ENCODE measurements around the gene CDKAL1.

Gene CDKAL1

GRCh38 chr6:20882014-20882413, 347.8 kb downstream of the CDKAL1 start:
- peaks cover 19% of the 10 kb centered on the region for H3K4me1 ChIP-seq (ENCODE audit: control insufficient read depth, insufficient read depth, low read length, unreplicated experiment)
- H3K27me3 ChIP-seq (ENCODE audit: insufficient read depth, low read length) = no peaks in the 10 kb centered on the region
- no peak overlapping the region for H3K27ac ChIP-seq (ENCODE audit: low read depth, low read length)
- peaks cover 10% of the 10 kb centered on the region for H3K36me3 ChIP-seq (ENCODE audit: insufficient read depth, low read length)
- H3K4me3 ChIP-seq (ENCODE audit: low read depth, low read length) = no peak overlapping the region
- H3K79me2 ChIP-seq (ENCODE audit: control insufficient read depth, insufficient read depth, low read length, unreplicated experiment) = no peaks in the 10 kb centered on the region
- no peak overlapping the region for H2AFZ ChIP-seq (ENCODE audit: low read length, unreplicated experiment)

GRCh38 chr6:20885076-20885475, 350.8 kb downstream of the CDKAL1 start:
- H2AFZ ChIP-seq (ENCODE audit: low read length, unreplicated experiment) = no peak overlapping the region
- H3K79me2 ChIP-seq (ENCODE audit: control insufficient read depth, insufficient read depth, low read length, unreplicated experiment) = no peaks in the 10 kb centered on the region
- no peaks in the 10 kb centered on the region for H3K4me1 ChIP-seq (ENCODE audit: control insufficient read depth, insufficient read depth, low read length, unreplicated experiment)
- H3K27ac ChIP-seq (ENCODE audit: low read depth, low read length) = no peak overlapping the region
- H3K4me3 ChIP-seq (ENCODE audit: low read depth, low read length) = no peak overlapping the region
- peaks cover 10% of the 10 kb centered on the region for H3K36me3 ChIP-seq (ENCODE audit: insufficient read depth, low read length)
- no peaks in the 10 kb centered on the region for H3K27me3 ChIP-seq (ENCODE audit: insufficient read depth, low read length)

GRCh38 chr6:20891161-20891560, 356.9 kb downstream of the CDKAL1 start:
- H3K27ac ChIP-seq (ENCODE audit: low read depth, low read length) = no peak overlapping the region
- no peak overlapping the region for H2AFZ ChIP-seq (ENCODE audit: low read length, unreplicated experiment)
- no peaks in the 10 kb centered on the region for H3K79me2 ChIP-seq (ENCODE audit: control insufficient read depth, insufficient read depth, low read length, unreplicated experiment)
- no peaks in the 10 kb centered on the region for H3K4me1 ChIP-seq (ENCODE audit: control insufficient read depth, insufficient read depth, low read length, unreplicated experiment)
- H3K36me3 ChIP-seq (ENCODE audit: insufficient read depth, low read length) = no peaks in the 10 kb centered on the region
- no peak overlapping the region for H3K4me3 ChIP-seq (ENCODE audit: low read depth, low read length)
- H3K27me3 ChIP-seq (ENCODE audit: insufficient read depth, low read length) = no peaks in the 10 kb centered on the region

- Histone ChIP-seq H3K27ac (ENCODE audit: low read depth, low read length) (no peak overlapping the region), H3K27me3 (ENCODE audit: insufficient read depth, low read length) (no peaks in the 10 kb centered on the region), H3K79me2 (ENCODE audit: control insufficient read depth, insufficient read depth, low read length, unreplicated experiment) (no peaks in the 10 kb centered on the region), H3K36me3 (ENCODE audit: insufficient read depth, low read length) (no peaks in the 10 kb centered on the region), H2AFZ (ENCODE audit: low read length, unreplicated experiment) (no peak overlapping the region), H3K4me3 (ENCODE audit: low read depth, low read length) (no peak overlapping the region), H3K4me1 (ENCODE audit: control insufficient read depth, insufficient read depth, low read length, unreplicated experiment) (no peaks in the 10 kb centered on the region)
Observed at GRCh38 chr6:20892365-20892764, 358.1 kb downstream of the CDKAL1 start.

- H3K4me1 ChIP-seq (ENCODE audit: control insufficient read depth, insufficient read depth, low read length, unreplicated experiment) = no peaks in the 10 kb centered on the region
Observed at GRCh38 chr6:20893412-20893811, 359.2 kb downstream of the CDKAL1 start.

GRCh38 chr6:20900389-20901160, 366.3 kb downstream of the CDKAL1 start:
- Histone ChIP-seq H2AFZ (ENCODE audit: low read length, unreplicated experiment) (no peak overlapping the region), H3K27ac (ENCODE audit: low read depth, low read length) (no peak overlapping the region), H3K4me1 (ENCODE audit: control insufficient read depth, insufficient read depth, low read length, unreplicated experiment) (no peaks in the 10 kb centered on the region), H3K27me3 (ENCODE audit: insufficient read depth, low read length) (no peaks in the 10 kb centered on the region), H3K4me3 (ENCODE audit: low read depth, low read length) (no peak overlapping the region), H3K79me2 (ENCODE audit: control insufficient read depth, insufficient read depth, low read length, unreplicated experiment) (no peaks in the 10 kb centered on the region), H3K36me3 (ENCODE audit: insufficient read depth, low read length) (no peaks in the 10 kb centered on the region)

More at GRCh38 chr6:20893412-20893811, 359.2 kb downstream of the CDKAL1 start:
- H3K79me2 ChIP-seq (ENCODE audit: control insufficient read depth, insufficient read depth, low read length, unreplicated experiment) = no peaks in the 10 kb centered on the region
- no peak overlapping the region for H3K27ac ChIP-seq (ENCODE audit: low read depth, low read length)
- H3K4me3 ChIP-seq (ENCODE audit: low read depth, low read length) = no peak overlapping the region
- H3K36me3 ChIP-seq (ENCODE audit: insufficient read depth, low read length) = no peaks in the 10 kb centered on the region
- H2AFZ ChIP-seq (ENCODE audit: low read length, unreplicated experiment) = no peak overlapping the region
- H3K27me3 ChIP-seq (ENCODE audit: insufficient read depth, low read length) = no peaks in the 10 kb centered on the region

- no peak overlapping the region for H2AFZ ChIP-seq (ENCODE audit: low read length, unreplicated experiment)
Observed at GRCh38 chr6:20905377-20905776, 371.1 kb downstream of the CDKAL1 start.

GRCh38 chr6:20906945-20907344, 372.7 kb downstream of the CDKAL1 start:
- H3K79me2 ChIP-seq (ENCODE audit: control insufficient read depth, insufficient read depth, low read length, unreplicated experiment) = no peaks in the 10 kb centered on the region
- H3K4me1 ChIP-seq (ENCODE audit: control insufficient read depth, insufficient read depth, low read length, unreplicated experiment) = peaks cover 14% of the 10 kb centered on the region
- peak overlapping the region; percentile 81 for H3K27ac ChIP-seq (ENCODE audit: low read depth, low read length)
- peak overlapping the region; percentile 34; the same call in 1 of the 2 replicates for H3K4me3 ChIP-seq (ENCODE audit: low read depth, low read length)
- H2AFZ ChIP-seq (ENCODE audit: low read length, unreplicated experiment) = peak overlapping the region; percentile 53
- no peaks in the 10 kb centered on the region for H3K36me3 ChIP-seq (ENCODE audit: insufficient read depth, low read length)
- H3K27me3 ChIP-seq (ENCODE audit: insufficient read depth, low read length) = no peaks in the 10 kb centered on the region

More at GRCh38 chr6:20905377-20905776, 371.1 kb downstream of the CDKAL1 start:
- Histone ChIP-seq H3K27ac (ENCODE audit: low read depth, low read length) (no peak overlapping the region), H3K36me3 (ENCODE audit: insufficient read depth, low read length) (no peaks in the 10 kb centered on the region), H3K79me2 (ENCODE audit: control insufficient read depth, insufficient read depth, low read length, unreplicated experiment) (no peaks in the 10 kb centered on the region), H3K4me1 (ENCODE audit: control insufficient read depth, insufficient read depth, low read length, unreplicated experiment) (peaks cover 14% of the 10 kb centered on the region), H3K27me3 (ENCODE audit: insufficient read depth, low read length) (no peaks in the 10 kb centered on the region), H3K4me3 (ENCODE audit: low read depth, low read length) (no peak overlapping the region)

GRCh38 chr6:20907486-20908071, 373.3 kb downstream of the CDKAL1 start:
- no peak overlapping the region for H3K4me3 ChIP-seq (ENCODE audit: low read depth, low read length)
- no peaks in the 10 kb centered on the region for H3K36me3 ChIP-seq (ENCODE audit: insufficient read depth, low read length)
- H2AFZ ChIP-seq (ENCODE audit: low read length, unreplicated experiment) = no peak overlapping the region
- no peaks in the 10 kb centered on the region for H3K27me3 ChIP-seq (ENCODE audit: insufficient read depth, low read length)
- peak overlapping the region; percentile 57; the same call in 1 of the 2 replicates for H3K27ac ChIP-seq (ENCODE audit: low read depth, low read length)
- H3K4me1 ChIP-seq (ENCODE audit: control insufficient read depth, insufficient read depth, low read length, unreplicated experiment) = peaks cover 14% of the 10 kb centered on the region
- H3K79me2 ChIP-seq (ENCODE audit: control insufficient read depth, insufficient read depth, low read length, unreplicated experiment) = no peaks in the 10 kb centered on the region

- Histone ChIP-seq H3K4me1 (ENCODE audit: control insufficient read depth, insufficient read depth, low read length, unreplicated experiment) (peaks cover 14% of the 10 kb centered on the region), H3K27me3 (ENCODE audit: insufficient read depth, low read length) (no peaks in the 10 kb centered on the region), H3K79me2 (ENCODE audit: control insufficient read depth, insufficient read depth, low read length, unreplicated experiment) (no peaks in the 10 kb centered on the region), H3K4me3 (ENCODE audit: low read depth, low read length) (no peak overlapping the region), H3K36me3 (ENCODE audit: insufficient read depth, low read length) (0 out of 2 replicates have a peak, but pooled peaks cover 5% of the 10 kb centered on the region), H2AFZ (ENCODE audit: low read length, unreplicated experiment) (no peak overlapping the region), H3K27ac (ENCODE audit: low read depth, low read length) (no peak overlapping the region)
Observed at GRCh38 chr6:20909621-20910020, 375.4 kb downstream of the CDKAL1 start.

- no peak overlapping the region for H3K4me3 ChIP-seq (ENCODE audit: low read depth, low read length)
- no peaks in the 10 kb centered on the region for H3K27me3 ChIP-seq (ENCODE audit: insufficient read depth, low read length)
- H3K27ac ChIP-seq (ENCODE audit: low read depth, low read length) = no peak overlapping the region
- peaks cover 18% of the 10 kb centered on the region for H3K4me1 ChIP-seq (ENCODE audit: control insufficient read depth, insufficient read depth, low read length, unreplicated experiment)
- H3K36me3 ChIP-seq (ENCODE audit: insufficient read depth, low read length) = peaks cover 12% of the 10 kb centered on the region
- no peak overlapping the region for H2AFZ ChIP-seq (ENCODE audit: low read length, unreplicated experiment)
- H3K79me2 ChIP-seq (ENCODE audit: control insufficient read depth, insufficient read depth, low read length, unreplicated experiment) = no peaks in the 10 kb centered on the region
Observed at GRCh38 chr6:20911712-20912111, 377.5 kb downstream of the CDKAL1 start.

Measured in ACC112 (cell line).